Chondrocyte (in vitro differentiated cells): ENCODE measurements around the gene CD74. TPM values are rescaled to one million over a fixed set of nuclear protein-coding genes. Genes with fewer than 3 reads are reported as not detected.

Experiments used
- DNase-seq: peaks from one replicate; pipeline ENCODE4 v3.0.0; 2021; ENCODE audit warnings: mixed read lengths, low spot score
- H3K27ac Mint-ChIP-seq: one replicate; pipeline ENCODE4 v1.8.0; 2021; ENCODE audit warnings: mild to moderate bottlenecking, moderate library complexity, mixed read lengths; ENCODE audit not compliant: unreplicated experiment
- H3K27me3 Mint-ChIP-seq: 2 replicates; pipeline ENCODE4 v1.8.0; 2021; ENCODE audit warnings: low read depth, mixed read lengths
- H3K36me3 Mint-ChIP-seq: 2 replicates; pipeline ENCODE4 v1.8.0; 2021; ENCODE audit warnings: low read depth, mixed read lengths
- H3K4me1 Mint-ChIP-seq: 2 replicates; pipeline ENCODE4 v1.8.0; 2021; ENCODE audit warnings: low read depth, mild to moderate bottlenecking, mixed read lengths
- H3K4me3 Mint-ChIP-seq: one replicate; pipeline ENCODE4 v1.8.0; 2021; ENCODE audit warnings: mild to moderate bottlenecking, moderate library complexity, mixed read lengths; ENCODE audit not compliant: unreplicated experiment
- H3K9me3 Mint-ChIP-seq: 2 replicates; pipeline ENCODE4 v1.8.0; 2021; ENCODE audit warnings: low read depth, mixed read lengths
- total RNA-seq: library from RNA; stranded (reverse); gene quantifications from 3 replicates; pipeline ENCODE4 v1.2.1, GENCODE V29; 2021
- TF ChIP-seq, protein P1 (sequence below): fragments of 200-600 bp; sonication (generic); IDR thresholded peaks from 2 replicates; pipeline ENCODE4 v1.5.0; 2021; ENCODE audit warnings: antibody characterized with exemption, mild to moderate bottlenecking, moderate library complexity

The CD74 gene
- total RNA-seq, 1 donor from 2014 or later: not detected

DNA sequence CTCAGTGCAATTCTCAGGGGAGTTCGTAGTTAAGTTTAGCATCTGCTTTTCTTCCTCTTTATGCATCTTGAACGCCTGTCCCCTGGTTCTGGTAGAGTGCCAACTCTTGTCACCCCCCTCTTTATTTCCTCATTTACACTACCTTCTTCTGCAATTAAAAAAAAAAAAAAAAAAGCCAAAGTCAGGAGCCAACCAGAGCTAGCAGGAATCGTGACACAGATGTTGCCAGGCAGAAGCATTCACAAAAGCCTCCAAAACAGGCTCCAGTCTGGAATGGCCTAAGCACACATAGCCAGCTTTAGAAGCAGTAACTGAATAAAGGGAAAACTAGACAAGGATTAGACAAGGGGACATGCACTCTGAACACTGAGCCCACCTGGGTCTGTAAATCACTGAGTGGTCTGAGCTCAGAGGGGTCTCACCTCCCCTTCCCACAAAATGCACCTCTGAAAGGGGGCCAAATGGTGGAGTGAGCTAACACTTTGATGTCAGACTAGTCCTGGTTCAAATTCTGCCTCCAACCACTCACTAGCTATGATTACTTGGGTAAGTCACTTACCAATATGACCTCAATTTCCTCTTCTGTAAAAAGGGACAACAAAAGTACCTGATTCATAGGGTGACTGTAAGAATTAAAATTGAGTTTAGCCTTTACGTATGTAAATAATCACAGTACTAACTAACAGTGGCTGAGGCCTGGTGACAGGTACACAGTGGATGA lies 2.0 kb downstream of the CD74 start:
- no peak overlapping the region for H3K27ac Mint-ChIP-seq
- DNase-seq: no peak
- no peak overlapping the region for H3K4me3 Mint-ChIP-seq
- no peaks in the 10 kb centered on the region for H3K36me3 Mint-ChIP-seq
- peaks cover 13% of the 10 kb centered on the region for H3K4me1 Mint-ChIP-seq
- no peaks in the 10 kb centered on the region for H3K9me3 Mint-ChIP-seq
- H3K27me3 Mint-ChIP-seq: peaks cover 3% of the 10 kb centered on the region
- TF ChIP-seq, protein P1, sequence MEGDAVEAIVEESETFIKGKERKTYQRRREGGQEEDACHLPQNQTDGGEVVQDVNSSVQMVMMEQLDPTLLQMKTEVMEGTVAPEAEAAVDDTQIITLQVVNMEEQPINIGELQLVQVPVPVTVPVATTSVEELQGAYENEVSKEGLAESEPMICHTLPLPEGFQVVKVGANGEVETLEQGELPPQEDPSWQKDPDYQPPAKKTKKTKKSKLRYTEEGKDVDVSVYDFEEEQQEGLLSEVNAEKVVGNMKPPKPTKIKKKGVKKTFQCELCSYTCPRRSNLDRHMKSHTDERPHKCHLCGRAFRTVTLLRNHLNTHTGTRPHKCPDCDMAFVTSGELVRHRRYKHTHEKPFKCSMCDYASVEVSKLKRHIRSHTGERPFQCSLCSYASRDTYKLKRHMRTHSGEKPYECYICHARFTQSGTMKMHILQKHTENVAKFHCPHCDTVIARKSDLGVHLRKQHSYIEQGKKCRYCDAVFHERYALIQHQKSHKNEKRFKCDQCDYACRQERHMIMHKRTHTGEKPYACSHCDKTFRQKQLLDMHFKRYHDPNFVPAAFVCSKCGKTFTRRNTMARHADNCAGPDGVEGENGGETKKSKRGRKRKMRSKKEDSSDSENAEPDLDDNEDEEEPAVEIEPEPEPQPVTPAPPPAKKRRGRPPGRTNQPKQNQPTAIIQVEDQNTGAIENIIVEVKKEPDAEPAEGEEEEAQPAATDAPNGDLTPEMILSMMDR: no peak

GRCh38 chr5:150409638-150410523 lies 2.8 kb downstream of the CD74 start:
- no peaks in the 10 kb centered on the region for H3K9me3 Mint-ChIP-seq
- H3K36me3 Mint-ChIP-seq: no peaks in the 10 kb centered on the region
- TF ChIP-seq, protein P1: no peak
- H3K27me3 Mint-ChIP-seq: no peaks in the 10 kb centered on the region
- no peak overlapping the region for H3K4me3 Mint-ChIP-seq
- DNase-seq: no peak
- H3K4me1 Mint-ChIP-seq: peaks cover 13% of the 10 kb centered on the region
- no peak overlapping the region for H3K27ac Mint-ChIP-seq

GRCh38 chr5:150408231-150408943 lies 4.3 kb downstream of the CD74 start:
- TF ChIP-seq, protein P1: no peak
- H3K27ac Mint-ChIP-seq: no peak overlapping the region

DNA sequence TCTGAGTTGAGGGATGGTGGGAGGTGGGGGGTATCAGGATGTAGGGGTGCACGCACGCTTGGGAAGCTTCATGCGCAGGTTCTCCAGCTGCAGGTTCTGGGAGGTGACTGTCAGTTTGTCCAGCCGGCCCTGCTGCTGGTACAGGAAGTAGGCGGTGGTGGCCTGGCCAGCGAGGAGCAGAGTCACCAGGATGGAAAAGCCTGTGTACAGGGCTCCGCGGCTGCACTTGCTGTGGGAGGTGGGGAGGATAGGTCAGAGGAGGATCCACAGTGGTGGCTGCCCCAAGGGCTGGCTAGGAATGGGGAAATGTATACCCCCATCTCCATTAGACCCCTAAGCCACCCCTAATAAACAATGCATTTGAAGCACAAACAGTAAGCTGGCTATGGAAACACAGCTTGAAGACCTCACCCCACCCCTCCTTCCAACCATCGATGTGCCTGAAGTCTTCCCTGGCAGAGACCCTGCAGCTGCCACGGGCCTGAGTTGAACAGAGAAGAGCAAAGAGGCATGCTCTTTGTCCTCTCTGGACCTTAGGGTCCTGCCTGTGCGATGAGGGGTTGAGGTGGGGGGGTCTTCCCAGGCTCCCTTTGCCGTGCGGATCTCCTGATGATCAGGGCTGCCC lies 5.5 kb downstream of the CD74 start:
- H3K36me3 Mint-ChIP-seq: peaks cover 3% of the 10 kb centered on the region
- peaks cover 11% of the 10 kb centered on the region for H3K4me1 Mint-ChIP-seq
- H3K27ac Mint-ChIP-seq: no peak overlapping the region
- no peak overlapping the region for H3K4me3 Mint-ChIP-seq
- no peaks in the 10 kb centered on the region for H3K9me3 Mint-ChIP-seq
- no peak for DNase-seq
- TF ChIP-seq, protein P1: no peak
- no peaks in the 10 kb centered on the region for H3K27me3 Mint-ChIP-seq

More at GRCh38 chr5:150408231-150408943, 4.3 kb downstream of the CD74 start:
- H3K27me3 Mint-ChIP-seq: no peaks in the 10 kb centered on the region
- H3K36me3 Mint-ChIP-seq: no peaks in the 10 kb centered on the region
- no peak for DNase-seq
- H3K9me3 Mint-ChIP-seq: no peaks in the 10 kb centered on the region
- no peak overlapping the region for H3K4me3 Mint-ChIP-seq
- H3K4me1 Mint-ChIP-seq: peaks cover 13% of the 10 kb centered on the region
